ENCODE measurements around the gene LMO7. TPM values are rescaled to one million over a fixed set of nuclear protein-coding genes. Genes with fewer than 3 reads are reported as not detected.

The LMO7 gene
- total RNA-seq, 1 experiment from 2014 or later = 20.4 TPM

- Histone ChIP-seq H2AK5ac (ENCODE audit: insufficient read length, low read length) (no peak overlapping the region), H3K27ac (ENCODE audit: insufficient read length, low read depth, low read length) (no peak overlapping the region), H3K56ac (ENCODE audit: insufficient read length, low read depth, low read length) (no peak overlapping the region), H3K79me2 (ENCODE audit: insufficient read depth, low read length) (0 out of 2 replicates have a peak, but pooled peaks cover 2% of the 10 kb centered on the region), H4K8ac (replicated peaks; ENCODE audit: insufficient read length, low read depth, low read length) (no peak overlapping the region), H2BK120ac (ENCODE audit: low read depth, low read length, poor library complexity, severe bottlenecking) (no peak overlapping the region), H3K23ac (ENCODE audit: insufficient read length, low read depth, low read length) (no peak overlapping the region), H3T11ph (ENCODE audit: low read length) (no peak overlapping the region), H3K27me3 (ENCODE audit: insufficient read depth, low read length) (no peaks in the 10 kb centered on the region), H3K4ac (ENCODE audit: low read depth, low read length) (no peak overlapping the region), H3K9me3 (ENCODE audit: control insufficient read depth, low read depth, low read length) (no peaks in the 10 kb centered on the region), H3K4me2 (ENCODE audit: insufficient read depth, insufficient read length, low read length) (no peak overlapping the region), H3K9ac (ENCODE audit: extremely low read depth, insufficient read length, low read length) (no peak overlapping the region), H4K91ac (ENCODE audit: insufficient read length, low read depth, low read length) (no peak overlapping the region), H3K23me2 (ENCODE audit: insufficient read length, low read depth, low read length, poor library complexity, severe bottlenecking) (no peaks in the 10 kb centered on the region), H2BK12ac (ENCODE audit: insufficient read length, low read depth, low read length) (no peak overlapping the region), H2BK20ac (ENCODE audit: low read depth, low read length, poor library complexity, severe bottlenecking) (no peak overlapping the region), H4K20me1 (ENCODE audit: control insufficient read depth, insufficient read depth, insufficient read length) (no peaks in the 10 kb centered on the region), H4K5ac (ENCODE audit: insufficient read length, low read depth, low read length) (no peak overlapping the region), H3K18ac (ENCODE audit: insufficient read length, low read depth, low read length) (no peak overlapping the region), H3K4me1 (ENCODE audit: insufficient read depth, low read length) (no peaks in the 10 kb centered on the region), H2BK5ac (ENCODE audit: insufficient read length, low read length) (no peak overlapping the region), H3K14ac (ENCODE audit: insufficient read depth, low read length) (no peak overlapping the region; the same call in 1 of the 2 replicates), H2BK15ac (ENCODE audit: low read depth, low read length) (no peak overlapping the region), H2AFZ (ENCODE audit: low read length) (no peak overlapping the region), H3K79me1 (ENCODE audit: insufficient read depth, low read depth, low read length, poor library complexity, severe bottlenecking) (no peaks in the 10 kb centered on the region)
- no peaks in the 10 kb centered on the region for H3K27me3 Mint-ChIP-seq (ENCODE audit: low read depth)
- no peak overlapping the region for H3K4me3 Mint-ChIP-seq
- H3K9me3 Mint-ChIP-seq = peaks cover 12 to 13% of the 10 kb centered on the region in 2 experiments
- peaks cover 7 to 13% of the 10 kb centered on the region in 2 experiments; a peak in 3 of 4 replicates for H3K4me1 Mint-ChIP-seq
- DNase-seq = peak; percentile 34
- WGBS (ENCODE audit: extremely low coverage, insufficient read length, low lambda C conversion rate) = no CpG with 5 or more reads among the region's 10 CpGs
- H3K27ac Mint-ChIP-seq = no peak overlapping the region
- H3K36me3 Mint-ChIP-seq (ENCODE audit: insufficient read depth in 1 of 3, low read depth in 3 of 3) = peaks cover 13 to 25% (median 14%) of the 10 kb centered on the region in 3 experiments
- TF ChIP-seq, protein P1, sequence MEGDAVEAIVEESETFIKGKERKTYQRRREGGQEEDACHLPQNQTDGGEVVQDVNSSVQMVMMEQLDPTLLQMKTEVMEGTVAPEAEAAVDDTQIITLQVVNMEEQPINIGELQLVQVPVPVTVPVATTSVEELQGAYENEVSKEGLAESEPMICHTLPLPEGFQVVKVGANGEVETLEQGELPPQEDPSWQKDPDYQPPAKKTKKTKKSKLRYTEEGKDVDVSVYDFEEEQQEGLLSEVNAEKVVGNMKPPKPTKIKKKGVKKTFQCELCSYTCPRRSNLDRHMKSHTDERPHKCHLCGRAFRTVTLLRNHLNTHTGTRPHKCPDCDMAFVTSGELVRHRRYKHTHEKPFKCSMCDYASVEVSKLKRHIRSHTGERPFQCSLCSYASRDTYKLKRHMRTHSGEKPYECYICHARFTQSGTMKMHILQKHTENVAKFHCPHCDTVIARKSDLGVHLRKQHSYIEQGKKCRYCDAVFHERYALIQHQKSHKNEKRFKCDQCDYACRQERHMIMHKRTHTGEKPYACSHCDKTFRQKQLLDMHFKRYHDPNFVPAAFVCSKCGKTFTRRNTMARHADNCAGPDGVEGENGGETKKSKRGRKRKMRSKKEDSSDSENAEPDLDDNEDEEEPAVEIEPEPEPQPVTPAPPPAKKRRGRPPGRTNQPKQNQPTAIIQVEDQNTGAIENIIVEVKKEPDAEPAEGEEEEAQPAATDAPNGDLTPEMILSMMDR (conservative IDR thresholded peaks at IDR 0.05) = no peak
Measured at GRCh38 chr13:75704927-75705288, 68.8 kb downstream of the LMO7 start.
